KBM-7 (cell line): ENCODE data around the gene IL1RN.
"Not testable (repeated sequence)": the region's sequence is repeated elsewhere in the genome, so short reads cannot be mapped to it uniquely, and the experiment has no call there.

Experiments used
- DNase-seq: peaks from one replicate; pipeline ENCODE4 v3.0.0-alpha.2; 2015
- in situ Hi-C: fragments of 300-500 bp; cut with MboI; formaldehyde crosslinking; loops from 2 replicates; pipeline ENCODE4 v1.14.3; 2020; ENCODE audit warnings: low sequenced_read_pairs, low pct_unique_long_range_greater_than_20kb, mixed read lengths

Gene IL1RN

GRCh38 chr2:113126845-113127645, at the start of gene IL1RN:
TSS of gene IL1RN (plus strand) at chr2:113127598. CDS start at chr2:113127625, 27 bp downstream.
- in situ Hi-C loops = no loop called here
- DNase-seq = peak; percentile 75

DNA sequence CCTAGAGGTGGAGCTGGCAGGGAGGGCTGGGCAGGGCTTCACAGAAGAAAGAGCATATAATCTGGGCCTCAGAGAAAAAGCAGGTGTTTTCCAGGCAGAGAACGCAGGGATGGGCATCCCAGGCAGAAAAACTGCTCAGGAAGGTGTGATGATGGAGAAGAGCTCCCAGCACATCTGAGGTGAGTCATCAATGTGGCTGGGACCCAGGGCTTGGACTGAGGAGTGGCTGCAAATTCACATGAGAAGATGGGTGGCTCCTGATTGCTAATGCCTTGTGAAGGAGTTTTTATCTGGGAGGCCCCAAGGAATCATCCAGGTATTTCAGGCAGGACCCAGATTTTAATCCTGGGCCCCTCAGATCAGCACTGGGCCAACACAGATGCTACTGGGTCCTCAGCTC, 49.5 kb upstream of the IL1RN start:
- in situ Hi-C loops = no loop called here
- no peak for DNase-seq

GRCh38 chr2:113078350-113078839, 49.0 kb upstream of the IL1RN start:
- in situ Hi-C loops = no loop called here
- DNase-seq = no peak

- in situ Hi-C loops = no loop called here
- no peak for DNase-seq
These were observed 48.3 kb upstream of the IL1RN start for GRCh38 chr2:113079131-113079530.

DNA sequence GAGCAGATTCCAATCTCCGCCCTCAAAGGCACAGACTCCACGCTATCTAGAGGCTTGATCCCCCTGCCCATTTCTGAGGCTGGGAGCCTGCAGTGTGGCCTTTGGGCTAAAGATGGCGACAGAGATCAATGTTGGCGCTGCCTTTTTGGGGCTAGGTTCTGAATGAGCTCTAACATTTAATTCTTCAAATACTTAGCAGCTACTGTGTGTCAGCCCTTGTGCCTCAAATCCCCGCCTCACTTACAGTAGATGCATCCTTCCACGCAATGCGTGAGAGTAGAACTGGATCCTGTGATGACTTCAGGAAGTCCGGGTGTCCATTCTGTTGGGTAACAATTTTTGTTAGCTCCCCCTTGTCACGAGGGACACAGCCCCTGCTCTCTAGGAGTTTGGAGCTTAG, 47.3 kb upstream of the IL1RN start:
- DNase-seq = peak; percentile 61
- in situ Hi-C loops = no loop called here

DNA sequence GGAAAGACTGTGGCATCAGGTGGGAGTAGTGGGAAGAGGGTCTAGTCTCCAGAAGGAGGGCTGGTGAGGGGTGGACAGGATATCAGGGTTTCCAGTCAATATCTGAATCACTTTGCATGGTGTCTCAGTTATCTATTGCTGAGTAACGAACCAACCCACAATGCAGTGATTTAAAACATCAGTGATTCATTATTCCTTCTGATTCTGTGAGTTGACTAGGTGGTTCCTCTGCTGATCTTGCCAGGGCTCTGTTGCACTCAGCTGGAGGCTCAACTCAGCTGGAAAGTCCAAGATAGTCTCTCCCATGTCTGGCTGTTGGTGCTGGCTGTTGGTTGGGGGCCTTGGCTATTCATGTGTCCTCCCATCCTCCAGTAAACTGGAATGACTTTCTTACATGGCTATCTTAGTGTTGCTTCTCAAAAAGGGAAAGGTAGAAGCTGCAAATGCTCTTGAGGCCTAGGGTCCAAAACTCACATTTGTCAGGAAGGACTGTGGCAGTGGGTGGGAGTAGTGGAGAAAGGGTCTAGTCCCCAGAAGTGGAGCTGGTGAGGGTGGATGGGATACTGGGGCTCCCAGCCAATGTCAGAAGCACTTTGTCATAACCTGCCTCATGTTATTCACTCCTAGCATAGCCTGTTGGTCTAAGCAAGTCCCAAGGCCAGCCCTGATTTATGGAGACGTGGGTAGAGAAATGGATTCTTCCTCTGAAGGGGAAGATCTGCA, 45.7 kb upstream of the IL1RN start:
- DNase-seq = no peak
- in situ Hi-C loops = no loop called here

DNA sequence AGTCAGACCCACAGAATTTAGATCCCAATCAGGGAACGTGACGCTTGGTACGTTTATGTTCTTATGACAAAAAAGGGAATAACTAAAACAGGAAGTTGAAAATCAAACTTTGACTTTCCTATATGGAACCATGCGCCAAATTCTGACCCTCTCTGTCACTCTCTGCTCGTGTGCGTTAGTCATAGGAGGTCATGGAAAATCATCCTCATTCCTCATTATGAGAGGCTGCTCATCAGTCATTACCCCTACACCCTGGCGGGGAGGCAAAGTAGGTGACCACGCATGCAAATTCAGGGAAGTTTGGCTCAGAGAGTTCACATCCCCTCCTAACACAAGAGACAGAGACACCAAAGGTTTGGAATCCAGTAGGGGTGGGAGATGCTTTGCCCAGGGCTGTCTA, 44.1 kb upstream of the IL1RN start:
- peak; percentile 18 for DNase-seq
- in situ Hi-C loops = no loop called here

GRCh38 chr2:113084249-113085000, 43.0 kb upstream of the IL1RN start:
- in situ Hi-C loops = no loop called here
- peak; percentile 32 for DNase-seq

- in situ Hi-C loops = no loop called here
- DNase-seq = no peak
These were observed 41.9 kb upstream of the IL1RN start for GRCh38 chr2:113085542-113085941.

DNA sequence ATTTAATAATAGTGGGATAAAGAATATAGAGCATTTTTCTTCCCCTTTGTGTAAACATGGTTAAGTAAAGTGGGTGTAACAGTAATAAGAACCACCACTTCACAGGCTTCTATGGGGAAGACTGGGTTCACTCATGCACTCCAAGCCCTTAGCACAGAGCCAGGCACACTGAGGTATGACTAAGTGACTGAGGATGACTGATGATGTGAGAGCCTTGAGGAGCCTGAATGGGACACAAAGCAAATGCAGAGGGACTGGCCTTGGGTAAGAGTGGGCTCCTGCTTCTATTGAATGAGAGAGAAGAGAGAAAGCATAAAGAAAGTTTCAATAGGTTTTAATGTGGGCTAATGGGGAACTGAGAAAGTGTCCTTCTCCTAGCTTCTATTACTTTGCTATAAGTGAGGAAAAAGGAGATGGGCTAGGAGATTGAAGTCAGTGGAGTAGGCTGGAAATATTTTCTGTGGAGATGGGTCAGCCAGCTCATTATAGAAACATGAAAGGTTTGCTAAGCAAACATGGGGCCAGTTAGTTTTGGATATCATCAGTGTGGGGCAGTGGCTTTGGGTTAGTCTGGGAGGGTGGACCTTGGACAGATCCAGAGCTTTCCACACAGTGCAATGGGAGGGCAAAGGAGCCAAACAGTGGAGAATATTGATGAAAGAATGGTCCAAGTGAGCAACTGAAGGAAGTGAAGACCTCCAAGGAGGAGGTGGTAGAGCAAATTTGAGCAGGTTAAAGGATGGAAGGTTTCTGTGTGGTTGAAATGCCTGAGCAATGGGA, 39.0 kb upstream of the IL1RN start:
- in situ Hi-C loops = no loop called here
- DNase-seq = no peak

GRCh38 chr2:113089916-113090315, 37.5 kb upstream of the IL1RN start:
- no peak for DNase-seq
- in situ Hi-C loops = no loop called here

DNA sequence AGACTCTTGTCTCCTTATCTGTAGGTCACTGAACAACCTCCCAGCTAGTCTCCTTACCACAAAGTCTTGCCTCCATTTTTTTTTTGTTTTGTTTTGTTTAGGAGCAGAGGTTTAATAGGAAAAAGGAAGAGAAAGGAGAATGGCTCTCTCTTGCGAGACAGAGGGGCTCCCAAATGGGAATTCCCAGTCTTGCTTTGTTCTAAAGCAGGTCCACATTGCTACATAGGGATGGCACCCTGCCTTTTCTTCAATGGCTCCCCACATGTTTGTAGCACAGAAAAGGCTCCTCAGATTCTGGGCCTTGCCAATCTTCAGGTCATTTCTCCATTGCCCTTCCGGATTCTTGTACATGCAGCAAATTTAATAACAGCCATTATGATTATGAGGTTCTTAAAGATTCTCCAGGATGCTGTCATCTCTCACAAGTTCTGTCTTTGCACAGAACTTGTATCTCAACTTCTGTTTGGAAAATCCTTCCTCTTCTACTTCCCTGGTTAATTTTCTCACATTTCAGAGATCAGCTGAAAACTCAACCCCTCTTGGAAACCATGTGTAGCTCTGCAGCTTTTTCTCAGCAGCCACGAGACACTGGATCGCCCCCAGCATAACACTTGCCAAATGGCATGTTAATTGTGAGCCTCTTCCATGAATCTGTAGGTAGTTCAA, 36.0 kb upstream of the IL1RN start:
- in situ Hi-C loops = no loop called here
- DNase-seq = no peak

GRCh38 chr2:113092864-113093612, 34.4 kb upstream of the IL1RN start:
- in situ Hi-C loops = no loop called here
- no peak for DNase-seq

- in situ Hi-C loops = no loop called here
- DNase-seq = no peak
These were observed 33.8 kb upstream of the IL1RN start for GRCh38 chr2:113093613-113093977.

GRCh38 chr2:113096306-113096705, 31.1 kb upstream of the IL1RN start:
- DNase-seq, in situ Hi-C loops: not testable (repeated sequence)

GRCh38 chr2:113096842-113097618, 30.4 kb upstream of the IL1RN start:
- in situ Hi-C loops, DNase-seq: not testable (repeated sequence)

- in situ Hi-C loops = no loop called here
- DNase-seq = no peak
These were observed 29.4 kb upstream of the IL1RN start for GRCh38 chr2:113098041-113098440.
